ENCODE data around the gene FOXE3. TPM values are rescaled to one million over a fixed set of nuclear protein-coding genes. Genes with fewer than 3 reads are reported as not detected.
A peak's percentile ranks its signal among the peaks of the same experiment; 100 is the strongest.

FOXE3 gene
- not detected in 2 replicates for total RNA-seq

DNA sequence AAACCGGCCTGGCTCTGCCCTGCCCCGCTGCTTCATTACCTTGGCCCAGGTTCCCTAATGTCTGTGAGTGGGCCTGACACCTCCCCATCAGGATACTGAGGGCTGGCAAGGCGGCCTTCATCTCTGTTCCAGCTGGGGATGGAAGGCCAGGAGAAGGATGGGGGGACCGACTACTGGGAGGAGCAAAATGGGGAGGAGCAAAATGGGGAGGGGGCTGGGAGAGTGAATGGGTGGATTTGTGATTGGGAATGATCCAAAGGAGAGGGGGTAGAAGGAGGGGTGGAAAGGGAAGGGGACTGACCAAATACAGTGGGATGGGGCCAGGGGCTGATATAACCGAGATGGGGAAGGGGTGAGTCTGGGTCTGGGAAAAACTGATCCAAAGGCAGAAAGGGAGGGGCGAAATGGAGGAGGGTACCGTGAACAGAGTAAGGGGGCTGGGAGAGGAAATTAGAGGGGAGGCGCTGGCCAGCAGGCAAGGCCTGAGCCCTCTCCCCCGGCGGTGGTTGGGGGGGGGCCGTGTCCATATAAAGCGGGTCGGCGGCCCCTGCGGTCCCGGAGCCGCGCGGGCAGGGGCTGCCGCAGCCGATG, at the start of gene FOXE3:
TSS of gene FOXE3 (plus strand) at position 558 of the 591 bp plus-strand sequence. CDS start at position 589, 31 bp downstream.
- Histone ChIP-seq H3K36me3 (ENCODE audit: control insufficient read depth, insufficient read depth, low read length) (no peaks in the 10 kb centered on the region), H3K27me3 (ENCODE audit: control insufficient read depth, insufficient read depth, low read length) (peaks cover 33% of the 10 kb centered on the region), H3K4me3 (ENCODE audit: low read depth, low read length) (peak within 1 kb of the TSS; percentile 21)

DNA sequence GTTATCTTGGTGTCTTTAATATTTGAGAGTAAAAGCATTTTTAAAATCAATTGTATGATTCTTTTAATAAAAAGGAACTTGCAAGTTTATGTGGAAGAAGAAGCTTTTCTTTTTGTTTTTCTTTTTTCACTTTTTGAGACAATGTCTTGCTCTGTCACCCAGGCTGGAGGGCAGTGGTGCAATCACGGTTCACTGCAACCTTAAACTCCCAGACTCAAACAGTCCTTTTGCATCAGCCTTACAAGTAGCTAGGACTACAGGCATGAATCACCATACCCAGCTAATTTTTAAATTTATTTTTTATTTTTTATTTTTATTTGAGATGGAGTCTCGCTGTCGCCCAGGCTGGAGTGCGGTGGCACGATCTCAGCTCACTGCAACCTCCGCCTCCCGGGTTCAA, 48.4 kb upstream of the FOXE3 start:
- H3K4me3 ChIP-seq (ENCODE audit: low read depth, low read length), result no peak overlapping the region
- no peaks in the 10 kb centered on the region for H3K27me3 ChIP-seq (ENCODE audit: control insufficient read depth, insufficient read depth, low read length)
- peaks cover 3% of the 10 kb centered on the region for H3K36me3 ChIP-seq (ENCODE audit: control insufficient read depth, insufficient read depth, low read length)
- DNase-seq (ENCODE audit: low read depth), result no peak
- TF ChIP-seq, protein P1, sequence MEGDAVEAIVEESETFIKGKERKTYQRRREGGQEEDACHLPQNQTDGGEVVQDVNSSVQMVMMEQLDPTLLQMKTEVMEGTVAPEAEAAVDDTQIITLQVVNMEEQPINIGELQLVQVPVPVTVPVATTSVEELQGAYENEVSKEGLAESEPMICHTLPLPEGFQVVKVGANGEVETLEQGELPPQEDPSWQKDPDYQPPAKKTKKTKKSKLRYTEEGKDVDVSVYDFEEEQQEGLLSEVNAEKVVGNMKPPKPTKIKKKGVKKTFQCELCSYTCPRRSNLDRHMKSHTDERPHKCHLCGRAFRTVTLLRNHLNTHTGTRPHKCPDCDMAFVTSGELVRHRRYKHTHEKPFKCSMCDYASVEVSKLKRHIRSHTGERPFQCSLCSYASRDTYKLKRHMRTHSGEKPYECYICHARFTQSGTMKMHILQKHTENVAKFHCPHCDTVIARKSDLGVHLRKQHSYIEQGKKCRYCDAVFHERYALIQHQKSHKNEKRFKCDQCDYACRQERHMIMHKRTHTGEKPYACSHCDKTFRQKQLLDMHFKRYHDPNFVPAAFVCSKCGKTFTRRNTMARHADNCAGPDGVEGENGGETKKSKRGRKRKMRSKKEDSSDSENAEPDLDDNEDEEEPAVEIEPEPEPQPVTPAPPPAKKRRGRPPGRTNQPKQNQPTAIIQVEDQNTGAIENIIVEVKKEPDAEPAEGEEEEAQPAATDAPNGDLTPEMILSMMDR (IDR thresholded peaks at IDR 0.05; ENCODE audit: insufficient read depth, low read length, poor library complexity, severe bottlenecking), result no peak

More for the DNA sequence above, at the start of gene FOXE3:
- DNase-seq (ENCODE audit: low read depth), result no peak
- TF ChIP-seq, protein P1 (IDR thresholded peaks at IDR 0.05; ENCODE audit: insufficient read depth, low read length, poor library complexity, severe bottlenecking), result no peak

- TF ChIP-seq, protein P1 (IDR thresholded peaks at IDR 0.05; ENCODE audit: insufficient read depth, low read length, poor library complexity, severe bottlenecking), result no peak
- Histone ChIP-seq H3K27me3 (ENCODE audit: control insufficient read depth, insufficient read depth, low read length) (no peaks in the 10 kb centered on the region), H3K4me3 (ENCODE audit: low read depth, low read length) (no peak overlapping the region), H3K36me3 (ENCODE audit: control insufficient read depth, insufficient read depth, low read length) (peaks cover 3% of the 10 kb centered on the region)
- no peak for DNase-seq (ENCODE audit: low read depth)
Measured at GRCh38 chr1:47371016-47371517, 45.0 kb upstream of the FOXE3 start.

- TF ChIP-seq, protein P1 (IDR thresholded peaks at IDR 0.05; ENCODE audit: insufficient read depth, low read length, poor library complexity, severe bottlenecking), result no peak
- DNase-seq (ENCODE audit: low read depth), result no peak
- Histone ChIP-seq H3K36me3 (ENCODE audit: control insufficient read depth, insufficient read depth, low read length) (no peaks in the 10 kb centered on the region), H3K27me3 (ENCODE audit: control insufficient read depth, insufficient read depth, low read length) (no peaks in the 10 kb centered on the region), H3K4me3 (ENCODE audit: low read depth, low read length) (no peak overlapping the region)
Measured at GRCh38 chr1:47374501-47374900, 41.6 kb upstream of the FOXE3 start.

DNA sequence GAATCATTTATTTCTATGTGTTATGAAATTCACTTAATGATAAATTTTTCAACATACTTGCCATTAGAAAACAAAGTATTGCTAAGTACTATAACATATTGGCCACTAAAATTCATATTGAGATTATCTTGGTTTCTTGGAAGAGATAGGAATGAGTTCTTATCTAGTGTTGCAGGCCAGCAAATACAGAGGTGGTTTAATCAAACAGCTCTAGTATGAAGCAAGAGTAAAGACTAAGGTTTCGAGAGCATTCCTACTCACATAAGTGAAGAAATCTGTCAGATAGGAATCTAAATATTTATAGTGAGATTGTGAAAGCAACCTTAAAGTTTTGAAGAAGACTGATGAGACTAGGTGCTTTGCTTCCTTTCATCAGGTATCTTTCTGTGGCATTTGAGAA, 37.9 kb upstream of the FOXE3 start:
- DNase-seq (ENCODE audit: low read depth), result no peak
- TF ChIP-seq, protein P1 (IDR thresholded peaks at IDR 0.05; ENCODE audit: insufficient read depth, low read length, poor library complexity, severe bottlenecking), result no peak
- no peaks in the 10 kb centered on the region for H3K27me3 ChIP-seq (ENCODE audit: control insufficient read depth, insufficient read depth, low read length)
- H3K36me3 ChIP-seq (ENCODE audit: control insufficient read depth, insufficient read depth, low read length), result no peaks in the 10 kb centered on the region
- H3K4me3 ChIP-seq (ENCODE audit: low read depth, low read length), result no peak overlapping the region

DNA sequence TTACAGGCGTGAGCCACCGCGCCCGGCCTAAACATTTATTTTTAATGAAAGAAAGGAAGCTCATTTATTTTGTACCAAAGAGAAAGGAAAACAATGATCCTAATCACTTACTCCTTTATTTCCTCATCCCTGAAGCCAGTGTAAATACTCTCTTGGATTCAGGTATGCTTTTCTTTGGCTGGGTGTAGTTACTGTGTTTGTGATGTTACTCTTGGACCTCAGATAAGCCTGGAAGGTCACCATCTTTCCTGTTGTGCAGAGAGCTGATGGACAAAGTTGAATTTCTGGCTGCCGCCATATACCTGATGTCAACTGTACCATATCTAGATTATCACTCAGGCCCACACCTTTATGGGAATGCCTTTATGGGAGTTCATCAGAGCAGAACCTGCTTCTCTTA, 35.4 kb upstream of the FOXE3 start:
- Histone ChIP-seq H3K27me3 (ENCODE audit: control insufficient read depth, insufficient read depth, low read length) (no peaks in the 10 kb centered on the region), H3K4me3 (ENCODE audit: low read depth, low read length) (no peak overlapping the region), H3K36me3 (ENCODE audit: control insufficient read depth, insufficient read depth, low read length) (no peaks in the 10 kb centered on the region)
- no peak for DNase-seq (ENCODE audit: low read depth)
- TF ChIP-seq, protein P1 (IDR thresholded peaks at IDR 0.05; ENCODE audit: insufficient read depth, low read length, poor library complexity, severe bottlenecking), result no peak

Data from kidney epithelial cell (primary cell).